MM.1S (cell line): ENCODE measurements around the gene SLC16A12.

ENCODE experiments used
- DNase-seq: peaks from one replicate; pipeline ENCODE4 v3.0.0-alpha.2; 2015
- H2AFZ ChIP-seq: fragments of 300-600 bp; sonication (generic); 2 replicates; pipeline ENCODE4 v1.6.0; 2016; ENCODE audit warnings: antibody characterized with exemption, low read length
- H3F3A ChIP-seq: fragments of 300-600 bp; sonication (generic); 2 replicates; pipeline ENCODE4 v1.6.1; 2016; ENCODE audit warnings: mild to moderate bottlenecking, antibody characterized with exemption, low read length, moderate library complexity, mixed read lengths; ENCODE audit not compliant: insufficient read depth
- H3K27ac ChIP-seq: fragments of 300-600 bp; sonication (generic); 2 replicates; pipeline ENCODE4 v1.5.1; 2016; ENCODE audit warnings: mild to moderate bottlenecking, low read length
- H3K27me3 ChIP-seq: fragments of 300-600 bp; sonication (generic); replicated peaks from 2 replicates; pipeline ENCODE4 v1.6.0; 2016; ENCODE audit warnings: low read length; ENCODE audit not compliant: insufficient read depth
- H3K36me3 ChIP-seq: fragments of 300-600 bp; sonication (generic); replicated peaks from 2 replicates; pipeline ENCODE4 v1.6.1; 2016; ENCODE audit warnings: mild to moderate bottlenecking, low read length, mixed read lengths; ENCODE audit not compliant: insufficient read depth
- H3K4me1 ChIP-seq: fragments of 300-600 bp; sonication (generic); 2 replicates; pipeline ENCODE4 v1.6.1; 2016; ENCODE audit warnings: low read length, mixed read lengths
- H3K4me2 ChIP-seq: fragments of 300-600 bp; sonication (generic); 2 replicates; pipeline ENCODE4 v1.6.0; 2016; ENCODE audit warnings: low read depth, low read length
- H3K4me3 ChIP-seq: fragments of 300-600 bp; sonication (generic); 2 replicates; pipeline ENCODE4 v1.5.1; 2016; ENCODE audit warnings: low read length, mixed read lengths
- H3K79me2 ChIP-seq: fragments of 300-600 bp; sonication (generic); 2 replicates; pipeline ENCODE4 v1.6.1; 2016; ENCODE audit warnings: mixed run types, low read length, mixed read lengths
- H3K9ac ChIP-seq: fragments of 300-600 bp; sonication (generic); 2 replicates; pipeline ENCODE4 v1.6.1; 2016; ENCODE audit warnings: low read length, mixed read lengths
- H3K9me2 ChIP-seq: fragments of 300-600 bp; sonication (generic); replicated peaks from 2 replicates; pipeline ENCODE4 v1.6.1; 2016; ENCODE audit warnings: mild to moderate bottlenecking, low read length, mixed read lengths; ENCODE audit not compliant: insufficient read depth
- H3K9me3 ChIP-seq: fragments of 300-600 bp; sonication (generic); replicated peaks from 2 replicates; pipeline ENCODE4 v1.6.1; 2016; ENCODE audit warnings: mild to moderate bottlenecking, low read length, mixed read lengths; ENCODE audit not compliant: insufficient read depth
- H4K20me1 ChIP-seq: fragments of 300-600 bp; sonication (generic); 2 replicates; pipeline ENCODE4 v1.6.1; 2016; ENCODE audit warnings: mild to moderate bottlenecking, low read length, moderate library complexity, mixed read lengths; ENCODE audit not compliant: insufficient read depth
- CTCF ChIP-seq: fragments of 300-600 bp; sonication (generic); IDR thresholded peaks from 2 replicates; pipeline ENCODE4 v1.5.1; 2016; ENCODE audit warnings: antibody characterized with exemption, low read length, mixed read lengths
- EZH2 ChIP-seq: fragments of 300-600 bp; sonication (generic); optimal IDR thresholded peaks from 2 replicates; pipeline ENCODE3; 2017; ENCODE audit warnings: low read depth, mild to moderate bottlenecking, antibody characterized with exemption, low read length, mixed read lengths
- EZH2phosphoT487 ChIP-seq: fragments of 300-600 bp; sonication (generic); IDR thresholded peaks from 2 replicates; pipeline ENCODE4 v1.6.1; 2018; ENCODE audit warnings: antibody characterized with exemption, low read length

The SLC16A12 gene

GRCh38 chr10:89494575-89494974 is 40.8 kb downstream of the SLC16A12 start:
- no peak overlapping the region for H3K4me2 ChIP-seq
- no peak for DNase-seq
- no peaks in the 10 kb centered on the region for H3K4me1 ChIP-seq
- no peaks in the 10 kb centered on the region for H4K20me1 ChIP-seq
- H3K9me3 ChIP-seq = no peaks in the 10 kb centered on the region
- H3K4me3 ChIP-seq = no peak overlapping the region
- H2AFZ ChIP-seq = no peak overlapping the region
- H3K9ac ChIP-seq = no peak overlapping the region
- H3K27ac ChIP-seq = no peak overlapping the region
- no peaks in the 10 kb centered on the region for H3K9me2 ChIP-seq
- no peaks in the 10 kb centered on the region for H3K79me2 ChIP-seq
- H3F3A ChIP-seq = no peaks in the 10 kb centered on the region
- no peaks in the 10 kb centered on the region for H3K27me3 ChIP-seq
- TF ChIP-seq EZH2 = no peak
- no peak for TF ChIP-seq CTCF
- no peaks in the 10 kb centered on the region for H3K36me3 ChIP-seq

- H3K36me3 ChIP-seq = no peaks in the 10 kb centered on the region
- no peaks in the 10 kb centered on the region for H3K9me3 ChIP-seq
- H3K27me3 ChIP-seq = no peaks in the 10 kb centered on the region
- H3K27ac ChIP-seq = no peak overlapping the region
- DNase-seq = no peak
- no peaks in the 10 kb centered on the region for H3F3A ChIP-seq
- no peaks in the 10 kb centered on the region for H4K20me1 ChIP-seq
- no peaks in the 10 kb centered on the region for H3K79me2 ChIP-seq
- H3K4me1 ChIP-seq = no peaks in the 10 kb centered on the region
- H2AFZ ChIP-seq = no peak overlapping the region
- H3K4me3 ChIP-seq = no peak overlapping the region
- no peak overlapping the region for H3K9ac ChIP-seq
- no peaks in the 10 kb centered on the region for H3K9me2 ChIP-seq
- no peak for TF ChIP-seq CTCF
- TF ChIP-seq EZH2phosphoT487 = no peak
- no peak for TF ChIP-seq EZH2
- no peak overlapping the region for H3K4me2 ChIP-seq
Observed at GRCh38 chr10:89494068-89494467, 41.3 kb downstream of the SLC16A12 start.

- no peak overlapping the region for H3K4me3 ChIP-seq
- H2AFZ ChIP-seq = no peak overlapping the region
- H3F3A ChIP-seq = no peaks in the 10 kb centered on the region
- H3K4me1 ChIP-seq = no peaks in the 10 kb centered on the region
- TF ChIP-seq EZH2phosphoT487 = no peak
- no peak for TF ChIP-seq EZH2
- TF ChIP-seq CTCF = no peak
- H3K27me3 ChIP-seq = no peaks in the 10 kb centered on the region
- DNase-seq = no peak
- no peaks in the 10 kb centered on the region for H3K9me2 ChIP-seq
- no peak overlapping the region for H3K9ac ChIP-seq
- H3K4me2 ChIP-seq = no peak overlapping the region
- no peaks in the 10 kb centered on the region for H3K79me2 ChIP-seq
- H3K36me3 ChIP-seq = no peaks in the 10 kb centered on the region
- no peak overlapping the region for H3K27ac ChIP-seq
- no peaks in the 10 kb centered on the region for H4K20me1 ChIP-seq
- no peaks in the 10 kb centered on the region for H3K9me3 ChIP-seq
Observed at GRCh38 chr10:89491932-89492331, 43.5 kb downstream of the SLC16A12 start.
